GM12875 (cell line): Measurements from ENCODE around the gene OTOGL.

Experiments used
- H3K4me3 ChIP-seq: one replicate; pipeline ENCODE4 v1.5.1; 2011; ENCODE audit warnings: low read depth, low read length, control low read depth
- CTCF ChIP-seq: IDR thresholded peaks from 2 replicates; pipeline ENCODE4 v1.5.1; 2011; ENCODE audit warnings: low read depth, mild to moderate bottlenecking, control low read depth, inconsistent platforms, low read length, moderate library complexity, borderline replicate concordance; ENCODE audit not compliant: insufficient read depth

Gene OTOGL

GRCh38 chr12:80100591-80100990 is 1.3 kb downstream of the OTOGL start:
- no peak overlapping the region for H3K4me3 ChIP-seq
- no peak for TF ChIP-seq CTCF

GRCh38 chr12:80101126-80101525 is 1.8 kb downstream of the OTOGL start:
- H3K4me3 ChIP-seq = no peak overlapping the region
- no peak for TF ChIP-seq CTCF

- H3K4me3 ChIP-seq = no peak overlapping the region
- no peak for TF ChIP-seq CTCF
Observed at GRCh38 chr12:80107221-80107620, 7.9 kb downstream of the OTOGL start.

GRCh38 chr12:80116735-80117134 is 17.4 kb downstream of the OTOGL start:
- H3K4me3 ChIP-seq = no peak overlapping the region
- no peak for TF ChIP-seq CTCF

GRCh38 chr12:80118565-80119324 is 19.4 kb downstream of the OTOGL start:
- no peak for TF ChIP-seq CTCF
- H3K4me3 ChIP-seq = no peak overlapping the region

- no peak for TF ChIP-seq CTCF
- no peak overlapping the region for H3K4me3 ChIP-seq
Observed at GRCh38 chr12:80120994-80121393, 21.7 kb downstream of the OTOGL start.

GRCh38 chr12:80121661-80122060 is 22.3 kb downstream of the OTOGL start:
- TF ChIP-seq CTCF = no peak
- no peak overlapping the region for H3K4me3 ChIP-seq
